ENCODE results near the gene SLC22A5. TPM values are rescaled to one million over a fixed set of nuclear protein-coding genes. Genes with fewer than 3 reads are reported as not detected.

The SLC22A5 gene
- total RNA-seq, 3 donors from 2014 or later (not counting 1 experiment from before 2014, with no cell fraction given), result 1.6 to 5.0 (median 3.9) TPM

DNA sequence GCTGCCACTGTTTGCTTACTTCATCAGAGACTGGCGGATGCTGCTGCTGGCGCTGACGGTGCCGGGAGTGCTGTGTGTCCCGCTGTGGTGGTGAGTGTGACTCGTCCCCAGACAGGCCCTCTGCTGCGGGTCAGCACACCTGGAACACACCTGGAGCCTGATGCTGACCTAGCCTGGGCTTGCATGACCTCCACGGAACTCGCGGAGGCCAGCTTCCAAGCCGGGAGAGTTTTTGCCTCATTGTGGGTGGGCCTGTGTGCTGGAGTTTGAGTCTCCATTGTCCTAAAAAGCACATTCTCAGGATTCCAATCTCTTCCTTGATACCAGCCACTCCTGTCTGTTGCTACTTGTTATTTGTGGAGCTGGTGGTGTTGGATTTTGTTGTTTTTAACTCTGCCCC lies 47.2 kb upstream of the SLC22A5 start:
- Histone ChIP-seq H3K9me3 (ENCODE audit: control insufficient read depth, insufficient read depth, low read length) (no peaks in the 10 kb centered on the region), H3K27ac (ENCODE audit: low read length) (no peak overlapping the region), H3K4me3 (ENCODE audit: low read length) (no peak overlapping the region), H3K4me1 (ENCODE audit: control insufficient read depth, insufficient read depth, low read length) (no peaks in the 10 kb centered on the region), H3K36me3 (ENCODE audit: control insufficient read depth, insufficient read depth, low read length) (no peaks in the 10 kb centered on the region), H3K27me3 (ENCODE audit: control insufficient read depth, insufficient read depth, low read length) (no peaks in the 10 kb centered on the region)
- no peak overlapping the region for H3K4me3 Mint-ChIP-seq
- no peaks in the 10 kb centered on the region for H3K9me3 Mint-ChIP-seq
- no peak for DNase-seq
- intact Hi-C loops (cut with micrococcal nuclease), result no loop called here
- no peak for ATAC-seq
- no peaks in the 10 kb centered on the region for H3K27me3 Mint-ChIP-seq (ENCODE audit: low read depth in 2 of 2)
- H3K4me1 Mint-ChIP-seq, result no peaks in the 10 kb centered on the region
- WGBS (ENCODE audit: insufficient coverage), result 94% methylated on average over 11 of the region's 11 CpGs
- TF ChIP-seq, protein P1, sequence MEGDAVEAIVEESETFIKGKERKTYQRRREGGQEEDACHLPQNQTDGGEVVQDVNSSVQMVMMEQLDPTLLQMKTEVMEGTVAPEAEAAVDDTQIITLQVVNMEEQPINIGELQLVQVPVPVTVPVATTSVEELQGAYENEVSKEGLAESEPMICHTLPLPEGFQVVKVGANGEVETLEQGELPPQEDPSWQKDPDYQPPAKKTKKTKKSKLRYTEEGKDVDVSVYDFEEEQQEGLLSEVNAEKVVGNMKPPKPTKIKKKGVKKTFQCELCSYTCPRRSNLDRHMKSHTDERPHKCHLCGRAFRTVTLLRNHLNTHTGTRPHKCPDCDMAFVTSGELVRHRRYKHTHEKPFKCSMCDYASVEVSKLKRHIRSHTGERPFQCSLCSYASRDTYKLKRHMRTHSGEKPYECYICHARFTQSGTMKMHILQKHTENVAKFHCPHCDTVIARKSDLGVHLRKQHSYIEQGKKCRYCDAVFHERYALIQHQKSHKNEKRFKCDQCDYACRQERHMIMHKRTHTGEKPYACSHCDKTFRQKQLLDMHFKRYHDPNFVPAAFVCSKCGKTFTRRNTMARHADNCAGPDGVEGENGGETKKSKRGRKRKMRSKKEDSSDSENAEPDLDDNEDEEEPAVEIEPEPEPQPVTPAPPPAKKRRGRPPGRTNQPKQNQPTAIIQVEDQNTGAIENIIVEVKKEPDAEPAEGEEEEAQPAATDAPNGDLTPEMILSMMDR (IDR thresholded peaks at IDR 0.05), result no peak
- H3K36me3 Mint-ChIP-seq, result no peaks in the 10 kb centered on the region
- H3K27ac Mint-ChIP-seq, result no peak overlapping the region

DNA sequence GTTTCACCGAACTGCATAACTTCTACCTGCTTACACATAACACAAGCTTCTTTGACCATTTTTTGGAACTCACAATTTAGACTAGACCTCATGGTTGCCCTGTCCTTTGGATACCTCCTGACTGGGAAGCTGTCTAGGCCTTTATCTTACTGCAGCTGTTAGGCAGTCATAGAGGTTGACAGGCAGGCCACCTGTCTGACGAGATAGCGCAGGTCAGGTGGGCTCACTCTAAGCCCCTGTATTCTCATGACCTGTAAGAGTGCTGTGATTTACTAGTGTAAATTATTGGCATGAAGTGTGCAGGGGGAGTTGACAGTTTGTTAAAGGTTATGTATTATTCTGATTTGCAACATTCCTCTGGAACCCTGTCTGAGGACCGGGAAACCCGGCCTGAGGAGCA lies 46.3 kb upstream of the SLC22A5 start:
- Mint-ChIP-seq H3K9me3 (no peaks in the 10 kb centered on the region), H3K36me3 (no peaks in the 10 kb centered on the region), H3K4me1 (no peaks in the 10 kb centered on the region), H3K27ac (no peak overlapping the region), H3K27me3 (ENCODE audit: low read depth in 2 of 2) (no peaks in the 10 kb centered on the region), H3K4me3 (no peak overlapping the region)
- no peaks in the 10 kb centered on the region for H3K9me3 ChIP-seq (ENCODE audit: control insufficient read depth, insufficient read depth, low read length)
- no peaks in the 10 kb centered on the region for H3K4me1 ChIP-seq (ENCODE audit: control insufficient read depth, insufficient read depth, low read length)
- ATAC-seq (no peak), DNase-seq (no peak)
- no peaks in the 10 kb centered on the region for H3K27me3 ChIP-seq (ENCODE audit: control insufficient read depth, insufficient read depth, low read length)
- H3K27ac ChIP-seq (ENCODE audit: low read length), result no peak overlapping the region
- WGBS (ENCODE audit: insufficient coverage), result 96% methylated on average over 5 of the region's 5 CpGs
- H3K36me3 ChIP-seq (ENCODE audit: control insufficient read depth, insufficient read depth, low read length), result no peaks in the 10 kb centered on the region
- no peak overlapping the region for H3K4me3 ChIP-seq (ENCODE audit: low read length)
- intact Hi-C loops (cut with micrococcal nuclease), result no loop called here
- TF ChIP-seq, protein P1 (IDR thresholded peaks at IDR 0.05), result no peak

DNA sequence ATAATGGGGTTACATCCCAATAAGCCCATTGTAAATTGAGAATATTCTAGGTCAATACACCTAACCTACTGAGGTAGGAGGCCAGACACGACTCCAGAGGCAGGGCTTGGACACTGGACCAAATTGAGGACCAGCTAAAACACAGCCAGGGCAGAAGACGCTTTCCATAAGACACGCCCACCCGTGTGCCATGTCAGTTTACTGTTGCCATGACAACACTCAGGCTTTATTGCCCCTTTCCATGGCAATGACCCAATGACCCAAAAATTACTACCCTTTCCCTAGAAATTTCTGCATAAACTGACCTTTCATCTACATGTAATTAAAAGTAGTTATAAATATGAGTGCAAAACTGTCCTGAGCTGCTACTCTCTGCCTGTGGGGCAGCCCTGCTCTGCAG lies 43.8 kb upstream of the SLC22A5 start:
- no peaks in the 10 kb centered on the region for H3K9me3 ChIP-seq (ENCODE audit: control insufficient read depth, insufficient read depth, low read length)
- ATAC-seq (no peak), DNase-seq (no peak)
- no peaks in the 10 kb centered on the region for H3K36me3 ChIP-seq (ENCODE audit: control insufficient read depth, insufficient read depth, low read length)
- no peak overlapping the region for H3K4me3 ChIP-seq (ENCODE audit: low read length)
- TF ChIP-seq, protein P1 (IDR thresholded peaks at IDR 0.05), result no peak
- Mint-ChIP-seq H3K4me3 (no peak overlapping the region), H3K27ac (no peak overlapping the region), H3K9me3 (no peaks in the 10 kb centered on the region), H3K4me1 (no peaks in the 10 kb centered on the region), H3K27me3 (ENCODE audit: low read depth in 2 of 2) (no peaks in the 10 kb centered on the region), H3K36me3 (no peaks in the 10 kb centered on the region)
- no peak overlapping the region for H3K27ac ChIP-seq (ENCODE audit: low read length)
- H3K27me3 ChIP-seq (ENCODE audit: control insufficient read depth, insufficient read depth, low read length), result no peaks in the 10 kb centered on the region
- 90% methylated on average over 4 of the region's 4 CpGs for WGBS (ENCODE audit: insufficient coverage)
- no peaks in the 10 kb centered on the region for H3K4me1 ChIP-seq (ENCODE audit: control insufficient read depth, insufficient read depth, low read length)
- intact Hi-C loops (cut with micrococcal nuclease), result no loop called here

DNA sequence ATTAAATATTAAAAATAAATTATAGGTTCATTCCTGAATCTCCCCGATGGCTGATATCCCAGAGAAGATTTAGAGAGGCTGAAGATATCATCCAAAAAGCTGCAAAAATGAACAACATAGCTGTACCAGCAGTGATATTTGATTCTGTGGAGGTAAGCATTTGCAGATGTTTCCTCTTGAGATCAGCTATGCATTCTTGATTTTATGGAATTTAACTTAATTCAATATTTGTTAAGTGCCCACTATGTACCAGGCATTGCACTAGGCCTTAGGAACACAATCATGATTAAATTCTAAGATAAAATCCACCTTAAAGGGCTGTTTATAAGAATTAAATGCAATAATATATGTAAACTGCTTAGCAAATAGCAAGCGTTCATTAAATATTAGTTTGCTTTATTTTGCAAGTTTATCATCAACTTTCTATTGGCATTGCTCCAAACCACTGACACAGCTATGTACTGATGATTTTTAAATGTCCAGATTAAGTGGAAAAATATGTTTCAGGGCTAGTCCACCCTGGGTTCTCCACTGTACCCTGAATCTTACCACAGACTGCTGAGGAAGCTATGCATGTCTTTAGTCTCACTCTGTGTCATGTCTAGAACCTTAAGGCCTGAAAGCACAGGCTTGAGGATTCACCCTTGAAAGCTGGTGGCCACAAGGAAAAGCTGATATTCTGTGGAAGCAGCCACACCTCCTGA lies 42.1 kb upstream of the SLC22A5 start:
- Histone ChIP-seq H3K4me3 (ENCODE audit: low read length) (no peak overlapping the region), H3K9me3 (ENCODE audit: control insufficient read depth, insufficient read depth, low read length) (no peaks in the 10 kb centered on the region), H3K36me3 (ENCODE audit: control insufficient read depth, insufficient read depth, low read length) (no peaks in the 10 kb centered on the region), H3K4me1 (ENCODE audit: control insufficient read depth, insufficient read depth, low read length) (no peaks in the 10 kb centered on the region), H3K27ac (ENCODE audit: low read length) (no peak overlapping the region), H3K27me3 (ENCODE audit: control insufficient read depth, insufficient read depth, low read length) (no peaks in the 10 kb centered on the region)
- H3K36me3 Mint-ChIP-seq, result no peaks in the 10 kb centered on the region
- intact Hi-C loops (cut with micrococcal nuclease), result no loop called here
- no peak for ATAC-seq
- WGBS (ENCODE audit: insufficient coverage), result 100% methylated on average over 1 of the region's 2 CpGs
- no peak overlapping the region for H3K27ac Mint-ChIP-seq
- TF ChIP-seq, protein P1 (IDR thresholded peaks at IDR 0.05), result no peak
- no peaks in the 10 kb centered on the region for H3K4me1 Mint-ChIP-seq
- no peak for DNase-seq
- H3K27me3 Mint-ChIP-seq (ENCODE audit: low read depth in 2 of 2), result no peaks in the 10 kb centered on the region
- H3K4me3 Mint-ChIP-seq, result no peak overlapping the region
- no peaks in the 10 kb centered on the region for H3K9me3 Mint-ChIP-seq
